ENCODE results near the gene SSH2. TPM values are rescaled to one million over a fixed set of nuclear protein-coding genes. Genes with fewer than 3 reads are reported as not detected.
A peak's percentile ranks its signal among the peaks of the same experiment; 100 is the strongest.

SSH2 gene
- total and polyA plus RNA-seq, 9 of the 15 experiments (the other 6 are each of a cell fraction or from before 2014, with no cell fraction given): 3.9 to 16.1 (median 10.2) TPM

- TF ChIP-seq FIP1L1 (IDR thresholded peaks at IDR 0.05; ENCODE audit: low read depth, low read length, poor library complexity, severe bottlenecking) (no peak), TEAD4 (IDR thresholded peaks at IDR 0.05; ENCODE audit: low read length) (no peak), TEAD4 (CRISPR knock-in tag; IDR thresholded peaks at IDR 0.05; ENCODE audit: borderline replicate concordance) (peak; percentile 91; the same call in 1 of the 2 replicates), ZNF551 (CRISPR knock-in tag; IDR thresholded peaks at IDR 0.05) (no peak), STAT5A (IDR thresholded peaks at IDR 0.05; ENCODE audit: borderline replicate concordance, low read length) (no peak)
- TF ChIP-seq, protein P1, sequence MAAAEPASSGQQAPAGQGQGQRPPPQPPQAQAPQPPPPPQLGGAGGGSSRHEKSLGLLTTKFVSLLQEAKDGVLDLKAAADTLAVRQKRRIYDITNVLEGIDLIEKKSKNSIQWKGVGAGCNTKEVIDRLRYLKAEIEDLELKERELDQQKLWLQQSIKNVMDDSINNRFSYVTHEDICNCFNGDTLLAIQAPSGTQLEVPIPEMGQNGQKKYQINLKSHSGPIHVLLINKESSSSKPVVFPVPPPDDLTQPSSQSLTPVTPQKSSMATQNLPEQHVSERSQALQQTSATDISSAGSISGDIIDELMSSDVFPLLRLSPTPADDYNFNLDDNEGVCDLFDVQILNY (CRISPR knock-in tag; IDR thresholded peaks at IDR 0.05): peak; percentile 73; the same call in 1 of the 2 replicates
These were observed 336.2 kb downstream of the SSH2 start (continued) for GRCh38 chr17:29593591-29594518.

DNA sequence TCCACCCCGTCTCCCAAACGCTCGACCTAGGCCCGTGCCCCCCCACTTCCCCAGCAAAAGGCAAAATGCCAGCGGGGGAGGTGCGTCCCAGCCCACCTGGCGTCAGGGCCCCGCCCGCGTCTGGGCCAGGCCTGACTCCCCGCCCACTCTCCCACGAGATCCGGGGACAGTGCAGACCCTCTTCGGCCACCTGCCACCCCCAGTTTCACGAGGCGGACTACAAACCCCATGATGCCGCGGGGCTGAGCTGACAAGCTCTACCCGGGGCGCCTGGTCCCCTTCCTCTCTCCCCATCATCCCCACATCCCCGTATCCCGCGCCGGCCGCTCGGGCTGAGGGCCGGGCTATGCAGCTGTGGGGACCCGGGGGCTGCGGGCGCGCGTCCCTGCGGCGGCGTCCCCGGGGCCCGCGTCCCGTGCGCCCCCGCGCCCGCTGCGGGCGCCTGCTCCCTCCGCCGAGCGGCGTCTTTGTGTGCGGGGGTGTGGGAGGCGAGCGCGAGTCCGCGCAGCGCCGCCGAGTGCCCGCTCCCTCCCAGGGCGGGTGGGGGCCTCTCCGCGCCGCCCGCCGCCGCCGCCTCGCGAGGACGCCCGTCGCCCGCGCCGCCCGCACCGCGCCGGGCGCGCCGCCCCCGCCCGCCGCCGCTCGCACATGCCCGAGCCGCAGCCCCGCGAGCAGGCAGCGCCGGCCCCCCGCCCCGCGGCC, 337.0 kb downstream of the SSH2 start, which contains the start of gene ANKRD13B:
Gene ANKRD13B, plus strand, starts transcription at position 283 of the 702 bp plus-strand sequence. CDS start 490 bp downstream, outside the sequence.
- Histone ChIP-seq H4K20me1 (replicated peaks; ENCODE audit: control insufficient read depth, insufficient read depth, low read length) (peaks cover 12% of the 10 kb centered on the region), H3K9me3 (replicated peaks; ENCODE audit: control insufficient read depth, insufficient read depth, low read depth, low read length) (no peaks in the 10 kb centered on the region), H3K27me3 (ENCODE audit: control insufficient read depth in 2 of 2, insufficient read depth in 2 of 2, low read length in 2 of 2) (no peaks in the 10 kb centered on the region), H3K79me2 (ENCODE audit: control insufficient read depth, insufficient read depth, low read length) (peaks cover 16% of the 10 kb centered on the region), H3K4me1 (replicated peaks in 1 of 2; ENCODE audit: control insufficient read depth in 2 of 2, insufficient read depth in 2 of 2, low read length in 2 of 2) (peaks cover 44 to 88% of the 10 kb centered on the region in 2 experiments), H3K9me1 (ENCODE audit: control insufficient read depth, insufficient read depth, low read length) (peaks cover 4% of the 10 kb centered on the region), H3K4me2 (ENCODE audit: insufficient read depth, low read length) (peak within 1 kb of the TSS; percentile 83), H3K36me3 (ENCODE audit: control insufficient read depth, insufficient read depth, low read length) (no peaks in the 10 kb centered on the region), H2AFZ (ENCODE audit: low read depth, low read length) (peak within 1 kb of the TSS; percentile 95), H3K9ac (ENCODE audit: insufficient read depth in 1 of 2, low read depth in 2 of 2, low read length in 2 of 2) (peak within 1 kb of the TSS; percentile 32 to 91; a peak in 3 of 4 replicates), H3K27ac (ENCODE audit: extremely low read depth, low read depth, low read length) (peak within 1 kb of the TSS; percentile 47; the same call in 1 of the 3 replicates), H3K4me3 (peak within 1 kb of the TSS; percentile 63)
- intact Hi-C loops (cut with micrococcal nuclease): loop anchor here (2.0 to 5.0 kb wide), 2 partner anchors 201 to 222 kb away; partner anchors contain the start of gene TAOK1
- in situ Hi-C loops (cut with MboI): no loop called here
- BruUV-seq (replicated peaks): no TSS peak
- FAIRE-seq (no peak), DNase-seq (ENCODE audit: extremely low read depth in 1 of 4, low spot score in 3 of 4) (peak; percentile 65 to 68 (median 66)), ATAC-seq (peak; percentile 14)
- ChIA-PET CTCF (ENCODE audit: low intra/inter-chr PET ratio) (interaction anchor here (0.6 to 2.3 kb wide), 5 partner anchors 223 to 469 kb away, joined by 3 to 19 read pairs (median 3); no protein-coding TSS in a partner anchor), POLR2A (interaction anchor here (0.9 kb wide), 1 partner anchor 56 kb away, joined by 3 read pairs; no protein-coding TSS in a partner anchor)
- WGBS (ENCODE audit: insufficient coverage, low coverage, missing lambda C conversion rate): 1% methylated on average over 26 of the region's 96 CpGs
- TF ChIP-seq NR2C2 (CRISPR knock-in tag; IDR thresholded peaks at IDR 0.05) (no peak), NR2C2 (tag; IDR thresholded peaks at IDR 0.05) (peak; percentile 47), ZBTB9 (CRISPR knock-in tag; IDR thresholded peaks at IDR 0.05) (no peak), HBP1 (CRISPR knock-in tag; IDR thresholded peaks at IDR 0.05) (no peak), CREB3L1 (IDR thresholded peaks at IDR 0.05; ENCODE audit: borderline replicate concordance, low read depth) (peak; percentile 56; the same call in 1 of the 2 replicates), BCOR (IDR thresholded peaks at IDR 0.05) (no peak), XRCC4 (IDR thresholded peaks at IDR 0.05; ENCODE audit: extremely low read depth, insufficient read depth, insufficient read length) (no peak)
